Vagina (tissue), 2 donors: ENCODE results near the gene MFRP.

ENCODE experiments used
- POLR2AphosphoS5 ChIP-seq, 2 donors: sonication (generic); formaldehyde crosslinking; IDR thresholded peaks; one replicate each; pipeline ENCODE4 v1.9.0; 2017; ENCODE audit warnings: antibody characterized with exemption in 2 of 2, mild to moderate bottlenecking in 2 of 2, low read depth in 1 of 2; ENCODE audit not compliant: insufficient read depth in 1 of 2
- TF ChIP-seq, protein P1 (sequence below), 3 experiments: fragments of 450-650 bp in 2 of 3; fragments of 200-600 bp in 1 of 3; sonication (generic) in 1 of 3; IDR thresholded peaks; one replicate each; pipeline ENCODE4 v1.5.1; 2017 to 2019; ENCODE audit warnings: antibody characterized with exemption in 3 of 3, mild to moderate bottlenecking in 2 of 3, moderate library complexity in 2 of 3

DNA sequence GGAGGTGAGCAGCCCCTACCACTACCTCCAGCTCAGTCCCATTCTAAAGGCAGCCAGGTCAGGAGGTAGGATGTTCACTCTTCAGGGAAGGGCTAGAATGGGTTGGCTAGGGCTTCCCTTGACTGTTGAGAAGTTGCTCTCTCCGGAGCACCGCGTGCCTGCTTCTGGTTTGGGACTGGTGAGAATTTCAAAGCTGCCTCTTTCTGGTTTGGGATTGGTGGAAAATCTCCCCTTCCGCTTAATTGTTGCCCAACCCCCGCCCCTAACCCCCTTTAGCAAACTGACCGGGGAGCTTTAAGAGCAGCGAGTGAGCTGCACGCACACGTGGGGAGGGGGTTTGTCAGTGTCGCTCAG is 34.3 kb upstream of the MFRP start:
- TF ChIP-seq, protein P1, sequence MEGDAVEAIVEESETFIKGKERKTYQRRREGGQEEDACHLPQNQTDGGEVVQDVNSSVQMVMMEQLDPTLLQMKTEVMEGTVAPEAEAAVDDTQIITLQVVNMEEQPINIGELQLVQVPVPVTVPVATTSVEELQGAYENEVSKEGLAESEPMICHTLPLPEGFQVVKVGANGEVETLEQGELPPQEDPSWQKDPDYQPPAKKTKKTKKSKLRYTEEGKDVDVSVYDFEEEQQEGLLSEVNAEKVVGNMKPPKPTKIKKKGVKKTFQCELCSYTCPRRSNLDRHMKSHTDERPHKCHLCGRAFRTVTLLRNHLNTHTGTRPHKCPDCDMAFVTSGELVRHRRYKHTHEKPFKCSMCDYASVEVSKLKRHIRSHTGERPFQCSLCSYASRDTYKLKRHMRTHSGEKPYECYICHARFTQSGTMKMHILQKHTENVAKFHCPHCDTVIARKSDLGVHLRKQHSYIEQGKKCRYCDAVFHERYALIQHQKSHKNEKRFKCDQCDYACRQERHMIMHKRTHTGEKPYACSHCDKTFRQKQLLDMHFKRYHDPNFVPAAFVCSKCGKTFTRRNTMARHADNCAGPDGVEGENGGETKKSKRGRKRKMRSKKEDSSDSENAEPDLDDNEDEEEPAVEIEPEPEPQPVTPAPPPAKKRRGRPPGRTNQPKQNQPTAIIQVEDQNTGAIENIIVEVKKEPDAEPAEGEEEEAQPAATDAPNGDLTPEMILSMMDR (IDR thresholded peaks at IDR 0.05) = no peak
- TF ChIP-seq POLR2AphosphoS5 (IDR thresholded peaks at IDR 0.05; ENCODE audit: insufficient read depth in 1 of 2, low read depth in 1 of 2) = no peak
